ENCODE measurements around the gene TMEM204. TPM values are rescaled to one million over a fixed set of nuclear protein-coding genes. Genes with fewer than 3 reads are reported as not detected.

The TMEM204 gene
- polyA plus RNA-seq, 3 donors, result 15.1 to 48.6 (median 39.8) TPM

DNA sequence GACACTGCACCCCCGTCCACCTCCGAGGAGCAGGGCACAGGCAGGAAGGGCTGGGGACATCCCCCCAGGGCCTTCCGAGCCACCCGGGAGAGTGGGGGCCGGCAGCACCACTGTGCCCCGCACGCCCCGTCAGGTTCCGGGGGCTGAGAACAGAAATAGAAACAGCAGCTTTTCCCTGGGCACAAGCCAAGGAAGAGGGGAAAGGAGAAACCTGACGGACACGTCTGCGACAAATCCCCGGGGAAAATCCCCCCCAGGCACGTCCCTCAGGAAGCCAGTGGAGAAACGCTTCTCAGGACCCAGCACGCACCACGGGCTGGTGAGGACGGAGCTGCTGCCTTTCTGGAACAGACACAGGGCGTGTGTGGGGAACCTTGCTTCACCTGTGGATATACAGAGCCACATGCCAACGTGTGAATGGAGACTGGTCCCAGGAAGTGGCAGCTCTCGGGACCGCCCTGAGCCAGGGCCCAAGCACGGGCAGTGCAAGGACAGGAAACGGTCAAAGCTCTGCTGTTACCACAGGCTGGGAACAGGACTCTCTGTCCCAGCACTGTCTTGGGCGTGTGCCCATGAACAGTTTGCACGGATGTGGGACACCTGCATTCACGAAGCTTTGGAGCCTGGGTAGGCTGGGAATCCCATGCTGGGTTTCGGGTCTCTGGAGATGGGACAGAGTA lies 1.2 kb upstream of the TMEM204 start:
- peak overlapping the region; percentile 83 for H3K27ac ChIP-seq (ENCODE audit: low read depth, low read length)
- 53 to 75% (median 58%) methylated on average over 28 of the region's 28 CpGs for WGBS, 3 donors

DNA sequence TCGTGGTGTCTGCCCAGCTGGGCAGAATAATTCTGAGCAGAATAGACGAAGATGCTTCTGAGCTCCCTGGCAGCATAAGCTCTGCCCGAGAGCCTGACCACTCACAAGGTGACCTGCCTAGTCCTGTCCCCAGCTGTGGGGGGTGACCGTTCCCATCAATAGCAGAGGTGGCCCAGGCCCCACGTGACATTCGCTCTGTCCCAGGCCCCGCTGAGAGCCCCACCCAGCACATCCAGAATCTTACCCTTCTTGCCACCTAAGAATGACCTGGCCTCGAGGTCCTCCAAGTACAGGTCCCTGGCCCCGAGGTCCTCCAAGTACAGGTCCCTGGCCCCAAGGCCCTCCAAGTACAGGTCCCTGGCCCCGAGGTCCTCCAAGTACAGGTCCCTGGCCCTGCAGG lies 695 bp upstream of the TMEM204 start:
- WGBS, 3 donors, result 52 to 82% (median 67%) methylated on average over 10 of the region's 10 CpGs
- H3K27ac ChIP-seq (ENCODE audit: low read depth, low read length), result peak overlapping the region; percentile 83

DNA sequence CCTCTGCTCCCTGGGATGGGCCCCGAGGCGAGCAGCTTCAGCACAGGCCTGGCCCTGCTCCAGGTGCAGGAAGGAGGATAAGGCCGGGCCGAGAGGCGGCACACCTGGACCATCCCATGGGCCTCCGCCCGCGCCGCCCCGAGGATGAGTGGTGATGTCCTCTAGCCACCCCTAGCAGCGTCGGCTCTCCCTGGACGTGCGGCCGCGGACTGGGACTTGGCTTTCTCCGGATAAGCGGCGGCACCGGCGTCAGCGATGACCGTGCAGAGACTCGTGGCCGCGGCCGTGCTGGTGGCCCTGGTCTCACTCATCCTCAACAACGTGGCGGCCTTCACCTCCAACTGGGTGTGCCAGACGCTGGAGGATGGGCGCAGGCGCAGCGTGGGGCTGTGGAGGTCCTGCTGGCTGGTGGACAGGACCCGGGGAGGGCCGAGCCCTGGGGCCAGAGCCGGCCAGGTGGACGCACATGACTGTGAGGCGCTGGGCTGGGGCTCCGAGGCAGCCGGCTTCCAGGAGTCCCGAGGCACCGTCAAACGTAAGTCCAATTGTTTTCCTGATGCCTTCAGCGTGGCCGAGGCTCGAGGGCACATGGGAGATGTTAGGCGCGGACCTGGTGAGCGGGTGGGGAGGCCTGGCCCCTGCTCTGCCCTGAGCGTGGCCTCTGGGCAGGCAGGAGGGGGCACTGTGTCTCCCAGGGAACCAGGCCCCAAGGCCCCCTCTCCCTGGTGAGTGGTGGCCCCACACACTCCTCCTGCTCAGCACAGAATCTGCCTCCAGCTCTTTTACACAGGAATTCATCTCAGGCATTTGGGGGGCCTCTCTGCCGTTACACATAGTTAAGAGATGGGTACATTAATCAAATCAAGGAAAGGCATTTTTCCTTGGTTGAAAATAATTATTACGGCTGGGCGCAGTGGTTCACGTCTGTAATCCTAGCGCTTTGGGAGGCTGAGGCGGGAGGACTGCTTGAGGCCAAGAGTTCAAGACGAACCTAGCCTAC lies 855 bp downstream of the TMEM204 start:
- WGBS, 3 donors, result 23 to 76% (median 31%) methylated on average over 57 of the region's 57 CpGs

DNA sequence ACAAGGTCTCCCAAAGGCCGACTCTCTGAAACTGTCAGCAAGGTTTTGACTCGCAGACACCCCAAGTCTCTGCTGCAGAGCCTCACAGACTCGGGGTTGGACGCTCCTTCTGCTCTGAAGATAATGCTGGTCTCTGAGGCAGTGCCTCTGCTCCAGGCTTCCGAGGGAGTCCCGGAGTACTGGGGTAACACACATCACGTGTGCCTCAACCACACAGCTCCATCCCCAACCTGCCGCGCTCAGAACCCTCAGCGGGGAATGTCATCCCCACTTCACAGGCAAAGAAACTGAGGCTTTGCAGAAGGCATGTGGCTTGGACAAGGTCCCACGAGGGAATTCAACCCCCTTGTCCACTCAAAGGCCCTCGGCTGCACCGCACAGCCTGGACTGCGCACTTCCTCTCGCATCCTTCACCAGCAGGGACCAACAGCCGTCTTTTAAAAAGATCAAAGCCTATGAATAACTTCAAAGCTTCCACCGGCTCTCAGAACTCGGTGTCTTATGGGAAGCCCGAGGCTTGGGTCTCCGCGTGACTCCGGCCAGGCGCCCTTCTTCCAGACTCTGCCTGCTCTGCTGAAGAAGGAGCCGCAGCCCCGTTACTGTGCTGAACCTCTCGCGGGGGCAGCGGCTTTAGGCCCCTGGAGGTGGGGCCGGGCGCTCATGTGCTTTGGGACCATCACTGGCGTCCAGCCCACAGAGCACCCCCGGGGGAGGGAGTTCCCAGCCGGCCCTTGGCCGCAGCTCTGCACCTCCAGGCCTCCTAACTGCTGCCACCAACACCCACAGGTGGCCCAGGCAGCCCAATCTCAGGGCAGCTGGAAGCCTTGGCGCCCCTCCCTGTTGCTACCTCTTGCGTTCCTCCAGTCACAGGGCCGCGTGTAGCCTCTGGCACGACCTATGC lies 2.2 kb downstream of the TMEM204 start:
- WGBS, 3 donors, result 54 to 73% (median 56%) methylated on average over 39 of the region's 39 CpGs
- H3K27ac ChIP-seq (ENCODE audit: low read depth, low read length), result no peak overlapping the region

More for the DNA sequence above, 855 bp downstream of the TMEM204 start:
- H3K27ac ChIP-seq (ENCODE audit: low read depth, low read length), result no peak overlapping the region

DNA sequence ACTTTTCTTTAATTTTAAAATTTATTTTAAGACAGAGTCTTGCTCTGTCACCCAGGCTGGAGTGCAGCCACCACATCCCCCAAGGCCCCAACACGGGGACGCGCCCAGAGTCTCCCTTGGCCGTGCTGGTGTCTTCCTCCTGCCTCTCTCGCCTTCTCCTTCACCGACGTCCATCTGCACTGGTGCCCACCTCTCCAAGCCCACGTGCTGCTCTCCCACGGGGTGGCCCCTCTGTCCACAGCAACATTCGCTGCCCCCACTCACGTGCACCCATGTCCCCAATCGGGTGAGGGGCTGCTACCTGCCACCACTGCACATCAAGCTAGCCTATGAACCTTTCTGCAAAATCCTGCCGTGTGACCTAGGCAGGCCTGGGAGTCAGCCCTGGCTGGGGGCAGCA lies 3.1 kb downstream of the TMEM204 start:
- no peak overlapping the region for H3K27ac ChIP-seq (ENCODE audit: low read depth, low read length)

DNA sequence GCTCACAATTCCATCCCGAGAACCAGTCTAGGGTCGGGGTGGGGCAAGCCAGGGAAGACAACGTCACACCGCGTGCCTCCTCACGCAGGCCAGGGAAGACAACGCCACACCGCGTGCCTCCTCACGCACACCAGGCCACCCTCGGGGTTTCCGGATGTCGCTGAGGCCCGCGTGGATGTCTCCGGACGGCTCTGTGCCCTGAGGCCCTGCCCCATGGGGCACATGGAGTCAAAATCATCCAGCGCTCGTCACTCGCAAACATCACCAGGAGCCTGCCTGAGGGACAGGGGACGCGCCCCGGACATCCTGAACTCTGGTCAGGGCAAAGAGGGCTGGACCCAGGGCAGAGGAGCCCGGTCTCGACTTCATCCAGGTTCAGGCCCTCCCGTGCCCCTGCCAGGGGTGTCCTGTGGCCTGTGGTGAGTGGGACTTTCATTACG lies 3.7 kb downstream of the TMEM204 start:
- 68 to 88% (median 73%) methylated on average over 27 of the region's 27 CpGs for WGBS, 3 donors
- no peak overlapping the region for H3K27ac ChIP-seq (ENCODE audit: low read depth, low read length)

More for the DNA sequence above, 3.1 kb downstream of the TMEM204 start:
- 61 to 84% (median 66%) methylated on average over 13 of the region's 13 CpGs for WGBS, 3 donors

DNA sequence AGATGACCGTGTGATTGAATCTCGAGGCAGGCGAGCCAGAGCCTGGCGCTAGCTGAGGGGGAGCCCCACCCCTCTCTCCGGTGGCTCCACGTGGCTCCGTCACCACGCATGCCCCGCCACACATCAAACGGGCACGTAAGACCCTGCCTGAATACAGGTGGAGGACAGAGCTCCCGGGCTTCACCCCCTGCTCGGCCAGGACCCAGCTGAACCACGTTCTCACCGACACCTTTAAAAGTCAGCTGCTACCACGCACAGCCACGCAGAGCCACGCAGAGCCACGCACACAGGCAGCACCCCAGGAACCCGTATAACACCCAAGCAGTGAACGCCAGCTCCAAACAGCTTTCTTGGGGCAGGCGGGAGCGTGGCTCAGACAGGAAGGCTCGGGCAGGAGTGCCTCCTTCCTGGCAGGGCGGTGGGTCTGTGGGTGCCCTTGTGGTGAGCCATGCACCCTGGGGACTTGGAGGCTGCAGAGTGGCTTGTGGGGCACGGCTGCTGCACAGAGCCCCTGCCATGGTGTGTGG lies 4.4 kb downstream of the TMEM204 start:
- WGBS, 3 donors, result 65 to 84% (median 71%) methylated on average over 26 of the region's 26 CpGs
- H3K27ac ChIP-seq (ENCODE audit: low read depth, low read length), result no peak overlapping the region

DNA sequence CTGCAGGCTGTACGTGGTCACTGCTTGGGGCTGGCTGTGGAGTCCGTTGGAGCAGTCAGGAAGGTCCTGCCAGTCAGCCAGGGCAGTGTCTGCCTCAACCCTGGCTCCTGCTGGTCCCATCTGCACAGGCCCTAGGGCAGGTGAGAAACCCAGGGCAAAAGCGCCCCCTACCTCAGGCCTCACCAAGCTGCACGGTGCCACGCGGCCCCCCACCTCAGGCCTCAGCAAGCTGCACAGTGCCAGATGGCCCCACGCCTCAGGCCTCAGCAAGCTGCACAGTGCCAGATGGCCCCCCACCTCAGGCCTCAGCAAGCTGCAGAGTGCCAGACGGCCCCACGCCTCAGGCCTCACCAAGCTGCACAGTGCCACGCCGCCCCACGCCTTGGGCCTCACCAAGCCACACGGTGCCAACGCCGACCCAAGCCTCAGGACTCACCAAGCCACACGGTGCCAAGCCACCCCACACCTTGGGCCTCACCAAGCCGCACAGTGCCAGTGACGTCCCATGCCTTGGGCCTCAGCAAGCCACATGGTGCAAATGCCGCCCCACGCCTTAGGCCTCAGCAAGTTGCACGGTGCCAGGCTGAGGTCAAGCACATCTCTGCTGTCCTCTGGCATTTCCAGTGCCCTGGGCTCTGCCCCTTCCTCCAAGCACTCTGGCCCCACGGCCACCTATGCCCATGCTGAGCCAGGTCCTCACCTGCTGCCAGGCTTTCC lies 5.5 kb downstream of the TMEM204 start:
- 80 to 83% (median 82%) methylated on average over 22 of the region's 22 CpGs for WGBS, 3 donors

DNA sequence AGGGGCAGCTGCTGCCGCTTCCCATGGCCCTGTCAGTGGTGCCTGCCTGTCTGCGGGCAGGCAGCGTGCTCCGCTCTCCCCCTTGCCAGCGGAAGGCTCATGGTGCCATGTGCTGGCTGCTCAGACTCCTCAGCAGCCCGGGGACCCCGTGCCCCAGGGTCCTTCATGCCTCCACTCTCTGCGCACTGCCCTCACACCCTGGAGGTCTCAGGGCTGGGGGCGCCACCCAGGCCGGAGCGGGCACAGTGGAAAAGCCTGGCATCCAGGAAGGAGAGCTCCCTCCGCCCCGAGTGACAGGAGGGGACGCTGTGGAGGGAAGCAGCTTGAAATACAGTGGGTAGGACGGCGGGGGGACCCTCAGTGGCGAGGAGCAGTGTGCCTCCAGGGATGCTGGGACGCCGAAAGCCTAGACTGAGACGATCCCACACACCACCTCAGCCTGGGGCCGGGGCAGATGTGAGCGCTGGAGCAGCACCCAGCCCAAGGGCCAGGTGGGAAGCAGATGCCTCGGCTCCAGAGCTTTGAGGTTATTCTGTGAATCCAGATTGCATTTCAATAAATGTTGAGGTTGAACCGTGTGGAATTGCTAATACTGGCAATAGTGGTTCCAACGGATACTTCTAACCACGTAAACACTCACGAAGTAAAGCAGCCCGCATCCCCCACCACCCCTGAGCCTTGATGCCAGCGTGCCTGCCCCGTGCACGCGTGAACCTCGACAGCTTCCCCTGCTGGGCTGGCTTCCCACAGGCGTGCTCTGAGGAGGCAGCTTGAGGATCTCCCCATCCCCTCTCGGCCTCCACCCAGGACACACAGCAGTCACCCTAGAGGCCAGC lies 6.5 kb downstream of the TMEM204 start:
- no peak overlapping the region for H3K27ac ChIP-seq (ENCODE audit: low read depth, low read length)
- WGBS, 3 donors, result 83 to 86% (median 85%) methylated on average over 35 of the region's 35 CpGs

More for the DNA sequence above, 5.5 kb downstream of the TMEM204 start:
- no peak overlapping the region for H3K27ac ChIP-seq (ENCODE audit: low read depth, low read length)

DNA sequence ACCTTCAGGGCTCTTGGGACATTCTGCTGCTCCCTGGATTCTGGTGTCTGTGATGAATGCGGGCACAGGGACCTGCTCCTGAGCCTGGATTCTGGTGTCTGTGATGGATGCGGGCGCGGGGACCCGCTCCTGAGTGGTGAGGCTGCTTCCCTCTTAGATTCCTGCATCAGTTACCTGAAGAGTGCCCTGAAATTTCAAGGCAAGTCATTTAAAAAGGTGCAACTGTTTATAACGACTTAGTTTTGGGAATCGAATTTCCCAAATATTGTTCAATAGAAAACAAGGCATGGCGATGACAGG lies 7.0 kb downstream of the TMEM204 start:
- 86 to 91% (median 89%) methylated on average over 8 of the region's 8 CpGs for WGBS, 3 donors
- H3K27ac ChIP-seq (ENCODE audit: low read depth, low read length), result no peak overlapping the region

DNA sequence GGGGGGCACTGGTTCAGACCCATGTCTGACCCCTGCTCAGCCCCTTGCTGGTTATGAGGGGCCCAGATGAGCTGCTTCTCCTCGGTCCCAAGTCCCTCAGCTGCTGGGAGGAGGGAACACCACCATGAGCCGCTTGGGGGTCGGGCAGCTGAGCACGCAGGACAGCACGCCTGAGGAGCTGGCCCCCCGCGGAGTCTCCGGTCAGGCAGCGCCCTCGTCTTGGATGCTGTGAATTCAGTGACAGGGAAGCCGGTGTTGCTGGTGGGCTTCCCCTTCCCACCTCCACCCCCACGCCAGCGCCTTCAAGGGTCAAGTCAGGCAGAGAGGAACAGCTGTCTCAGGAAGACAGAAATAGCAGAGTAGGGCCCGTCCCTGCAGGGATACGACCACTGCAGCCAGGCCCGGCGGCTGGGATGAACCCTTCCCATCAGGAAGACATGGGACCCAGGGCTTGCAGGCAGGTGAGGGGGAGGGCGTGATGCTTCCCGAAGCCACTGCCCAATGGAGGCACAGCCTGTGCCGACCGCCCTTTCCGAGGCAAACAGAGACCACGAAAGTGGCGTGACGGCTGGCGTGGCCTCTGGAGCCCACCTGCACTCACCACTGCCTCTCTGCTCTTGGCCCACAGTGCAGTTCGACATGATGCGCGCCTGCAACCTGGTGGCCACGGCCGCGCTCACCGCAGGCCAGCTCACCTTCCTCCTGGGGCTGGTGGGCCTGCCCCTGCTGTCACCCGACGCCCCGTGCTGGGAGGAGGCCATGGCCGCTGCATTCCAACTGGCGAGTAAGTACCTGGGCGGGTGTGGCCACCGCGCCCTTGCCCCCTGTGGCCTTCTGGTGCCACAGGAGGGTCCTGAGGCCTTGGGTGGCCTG lies 8.1 kb downstream of the TMEM204 start:
- 89 to 91% (median 89%) methylated on average over 31 to 41 of the region's 41 CpGs for WGBS, 3 donors
- no peak overlapping the region for H3K27ac ChIP-seq (ENCODE audit: low read depth, low read length)

DNA sequence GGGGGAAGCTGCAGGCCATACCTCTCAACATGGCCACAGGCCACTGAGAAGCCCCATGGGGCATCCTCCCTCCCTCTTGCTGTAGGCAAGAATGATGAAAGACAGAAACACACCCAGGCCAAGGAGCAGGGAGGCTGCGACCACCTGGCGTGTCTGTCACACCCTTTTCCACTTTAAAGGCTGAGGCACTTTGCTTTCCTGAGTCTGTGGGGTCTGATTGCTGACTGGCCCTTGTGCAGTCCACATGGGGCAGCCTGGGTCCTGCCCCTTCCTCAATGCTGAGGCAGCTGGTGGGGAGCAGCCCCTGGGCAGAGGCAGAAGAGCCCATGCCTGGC lies 8.7 kb downstream of the TMEM204 start:
- H3K27ac ChIP-seq (ENCODE audit: low read depth, low read length), result no peak overlapping the region
- 73 to 81% (median 77%) methylated on average over 2 of the region's 2 CpGs for WGBS, 3 donors

DNA sequence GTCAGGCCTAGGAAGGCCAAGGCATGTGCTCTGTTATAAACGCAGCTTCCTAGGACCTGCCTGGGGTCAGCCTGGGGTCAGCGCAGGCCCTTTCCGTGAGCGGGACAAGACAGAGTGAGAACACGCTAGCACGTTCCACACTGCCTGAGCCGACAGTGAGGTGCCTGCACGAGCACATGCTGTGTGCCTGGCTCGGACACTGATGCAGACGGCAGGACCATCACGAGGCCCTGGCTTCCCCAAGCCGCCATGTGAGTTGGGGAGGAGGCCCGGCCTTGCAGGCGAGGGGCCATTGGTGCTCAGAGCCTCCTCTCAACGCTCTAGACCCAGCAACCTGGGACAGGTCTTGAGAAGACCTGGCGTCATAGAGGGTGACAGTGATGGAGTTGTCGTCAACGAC lies 9.1 kb downstream of the TMEM204 start:
- H3K27ac ChIP-seq (ENCODE audit: low read depth, low read length), result no peak overlapping the region

DNA sequence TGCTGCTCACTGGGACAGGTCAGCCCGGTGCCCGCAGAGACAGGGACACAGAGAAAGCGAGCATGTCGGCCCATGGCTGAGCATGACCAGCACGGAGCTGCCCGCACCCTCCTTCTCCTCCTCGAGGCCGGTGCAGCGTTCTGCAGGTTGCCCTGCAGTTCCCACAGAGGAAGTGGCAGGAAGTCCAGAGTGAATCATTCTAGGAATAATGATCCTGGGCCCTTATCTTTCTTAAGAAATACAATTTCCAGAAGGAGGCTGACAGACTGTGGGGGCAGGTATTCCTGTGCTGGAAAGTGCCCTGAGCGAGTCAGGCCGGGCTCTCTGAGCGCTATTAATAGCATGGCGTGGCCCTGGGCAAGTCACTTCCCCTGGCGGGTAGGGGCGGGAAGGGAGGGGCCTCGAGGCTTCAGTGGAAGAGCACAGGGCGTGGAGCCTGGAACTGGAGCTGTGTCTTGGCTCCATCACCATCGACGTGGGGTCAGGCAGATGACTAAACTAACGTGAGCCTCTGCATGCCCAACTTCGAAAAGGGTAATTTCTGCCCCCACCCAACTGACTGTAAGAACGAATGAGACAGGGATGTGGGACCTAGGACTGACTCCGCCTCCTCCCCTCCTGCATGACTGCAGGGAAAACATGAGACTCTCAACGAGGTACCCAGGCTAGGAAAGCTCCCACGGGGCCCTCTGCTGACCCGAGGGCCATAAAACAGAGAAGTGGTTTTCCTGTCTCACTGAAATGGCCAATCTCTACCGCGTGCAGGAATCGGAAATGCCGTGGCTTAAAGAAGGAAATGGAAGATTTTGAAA lies 9.8 kb downstream of the TMEM204 start:
- WGBS, 3 donors, result 32 to 67% (median 35%) methylated on average over 30 of the region's 30 CpGs
- H3K27ac ChIP-seq (ENCODE audit: low read depth, low read length), result no peak overlapping the region

More for the DNA sequence above, 9.1 kb downstream of the TMEM204 start:
- 85 to 93% (median 88%) methylated on average over 18 of the region's 18 CpGs for WGBS, 3 donors

Data from adipose tissue (tissue), 3 donors.